Right forelimb (tissue), 1 donor: ENCODE data around the gene FAM170B.

Experiments
- DNase-seq: peaks from one replicate; pipeline ENCODE4 v3.0.0-alpha.2; 2018

The FAM170B gene

DNA sequence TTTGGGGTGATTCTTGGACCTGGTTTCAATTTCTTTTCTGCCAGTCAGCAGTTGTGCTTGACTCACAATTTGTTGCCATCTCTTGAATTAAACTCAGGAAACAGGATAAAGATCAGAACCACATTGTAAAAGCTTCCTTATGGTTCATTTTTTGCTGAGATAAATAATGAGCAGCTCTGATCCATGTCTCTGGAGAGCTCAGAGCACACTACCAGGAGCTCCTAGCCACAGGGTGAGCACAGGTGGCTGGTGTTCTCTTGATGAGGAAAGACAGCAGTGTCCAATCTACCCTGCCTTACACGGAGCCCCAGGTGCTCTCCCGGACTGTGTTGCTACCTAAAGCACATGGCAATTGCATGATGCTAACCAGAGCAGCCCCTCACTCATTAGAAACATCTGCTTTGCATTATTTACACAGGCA is 17.2 kb upstream of the FAM170B start:
- DNase-seq: no peak

GRCh38 chr10:49150426-49150825 is 16.6 kb upstream of the FAM170B start:
- DNase-seq: no peak

DNA sequence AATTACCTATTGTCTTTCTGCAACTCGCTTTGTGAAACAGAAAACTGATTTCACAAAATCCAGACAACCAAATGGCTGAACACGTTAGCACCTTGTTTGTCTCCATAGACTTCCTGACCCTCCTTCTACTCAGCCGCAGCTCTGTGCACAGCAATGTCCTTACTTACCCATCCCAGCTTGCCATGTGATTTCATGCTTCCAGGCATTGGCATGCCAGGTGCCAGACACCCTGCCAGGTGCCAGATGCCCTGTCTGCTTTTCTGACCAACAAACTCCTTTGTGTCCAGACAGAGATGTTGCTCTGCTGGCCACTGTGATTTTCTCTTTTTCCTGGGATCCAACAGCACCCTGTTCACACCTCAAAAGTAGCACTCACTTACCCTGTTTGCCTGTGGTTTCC is 16.1 kb upstream of the FAM170B start:
- DNase-seq: no peak

GRCh38 chr10:49144058-49144720 is 10.4 kb upstream of the FAM170B start:
- DNase-seq: peak; percentile 76

DNA sequence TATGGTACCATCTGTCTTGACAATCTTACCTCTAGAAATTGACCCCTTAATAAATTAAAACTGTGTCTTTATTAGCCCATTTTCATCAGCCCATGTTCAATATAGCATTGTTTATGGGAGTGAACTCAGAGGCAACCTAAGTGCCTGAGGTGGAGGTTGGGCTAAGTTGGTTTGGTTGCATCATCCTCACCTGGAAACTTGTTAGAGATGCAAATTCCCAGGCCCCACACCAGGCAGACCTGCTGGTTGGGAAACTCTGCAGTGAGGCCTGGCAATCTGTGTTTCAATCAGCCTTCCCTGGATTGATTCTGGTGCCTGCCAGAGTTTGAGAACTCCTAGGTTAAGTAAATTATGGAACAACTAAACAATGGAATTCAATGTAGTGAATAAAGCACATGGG is 9.4 kb upstream of the FAM170B start:
- DNase-seq: no peak

- DNase-seq: no peak
These were observed 7.9 kb upstream of the FAM170B start for GRCh38 chr10:49141541-49142332.

GRCh38 chr10:49140304-49141177 is 6.7 kb upstream of the FAM170B start:
- DNase-seq: no peak

GRCh38 chr10:49139846-49140195 is 6.0 kb upstream of the FAM170B start:
- no peak for DNase-seq

DNA sequence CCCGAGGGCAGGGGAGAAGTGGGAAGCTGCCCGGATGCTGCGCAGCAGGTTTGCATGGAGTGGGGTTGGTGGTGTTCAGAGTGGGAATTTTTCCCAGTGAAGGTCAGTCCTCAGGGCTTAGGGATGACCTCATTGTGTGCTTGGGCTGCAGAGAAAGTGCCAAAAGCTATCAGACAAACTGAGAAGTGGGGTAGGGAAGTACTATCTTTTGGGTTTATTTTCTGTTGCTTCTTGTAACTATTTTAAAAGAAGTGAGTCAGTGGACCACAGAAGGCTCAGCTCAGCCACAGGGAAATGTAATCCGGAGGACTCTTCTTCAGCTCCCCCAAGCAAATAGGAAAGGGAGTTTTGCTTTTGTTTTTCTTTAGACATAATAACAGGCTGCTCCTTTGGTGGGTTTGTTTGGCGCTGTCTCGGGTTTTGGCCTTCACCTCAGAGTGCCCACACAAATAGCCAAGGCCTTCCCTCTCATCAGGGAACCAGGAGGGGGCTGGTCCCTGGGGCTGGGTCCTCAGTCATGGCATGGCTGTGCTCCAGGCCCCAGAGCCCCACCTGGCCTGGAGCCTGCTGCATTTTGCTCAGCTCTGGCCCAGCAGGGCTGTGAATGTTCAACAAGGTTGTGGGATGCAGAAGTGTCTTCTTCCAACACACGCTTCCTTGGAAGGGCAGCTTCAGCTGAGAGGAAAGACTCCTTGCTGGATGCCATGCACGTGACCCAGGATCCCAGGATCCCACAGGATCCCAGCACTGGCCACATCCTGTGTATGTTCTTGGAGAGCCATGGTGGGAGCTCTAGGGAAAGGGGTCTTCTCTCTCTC is 5.4 kb upstream of the FAM170B start:
- DNase-seq: no peak

GRCh38 chr10:49138361-49138891 is 4.6 kb upstream of the FAM170B start:
- peak; percentile 84 for DNase-seq

DNA sequence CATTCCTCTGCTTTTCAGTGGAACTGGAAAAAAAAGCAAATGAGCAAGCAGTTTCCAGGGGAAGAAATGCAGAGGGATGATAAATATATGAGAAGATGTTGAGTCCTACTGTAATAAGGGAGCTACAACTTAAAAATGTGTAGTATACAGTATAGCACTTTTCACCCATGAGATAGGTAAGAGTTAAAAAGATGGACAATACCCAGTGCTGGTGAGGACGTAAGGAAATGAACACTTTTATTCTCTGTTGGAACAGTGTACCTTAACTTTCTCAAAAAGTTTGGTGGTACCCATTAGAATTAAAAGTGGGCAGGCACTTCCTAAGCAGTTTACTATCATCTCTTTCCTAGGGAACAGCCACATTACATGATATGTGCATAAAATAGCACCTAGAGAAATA is 2.7 kb upstream of the FAM170B start:
- no peak for DNase-seq

DNA sequence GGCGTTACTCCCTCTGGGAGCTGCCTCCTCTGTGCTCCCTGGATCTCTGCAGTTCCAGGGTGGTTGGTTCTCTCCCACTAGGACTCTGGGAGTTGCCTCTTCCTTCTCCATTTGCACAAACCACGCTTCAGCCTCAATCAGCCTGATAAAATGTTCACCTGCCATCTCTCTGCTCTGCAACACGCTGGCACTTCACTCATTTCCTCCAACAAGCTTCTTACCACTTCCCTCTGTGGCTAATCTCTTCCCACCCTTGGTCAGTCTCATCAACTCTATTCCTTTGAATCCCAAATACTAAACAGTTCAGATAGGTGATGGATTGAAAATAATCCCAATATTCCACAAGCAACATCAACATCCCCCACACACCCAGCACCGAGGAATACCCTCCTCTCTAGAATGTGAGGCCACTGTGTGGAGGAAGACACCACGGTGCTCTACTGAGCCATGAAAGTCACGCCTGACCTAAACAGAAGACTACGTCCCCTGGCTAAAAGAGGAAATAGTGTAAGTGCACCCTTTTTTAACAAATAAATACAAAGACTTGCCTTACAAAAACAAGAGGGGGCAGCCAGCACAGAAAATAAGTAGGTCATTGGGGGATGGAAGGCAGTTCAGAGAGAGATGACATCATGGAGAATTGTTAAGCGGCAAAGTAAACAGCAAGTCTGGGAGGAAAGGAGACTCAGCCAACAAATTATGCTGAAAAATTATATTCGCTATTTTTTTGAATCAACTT is 1.9 kb upstream of the FAM170B start:
- DNase-seq: no peak

- DNase-seq: no peak
These were observed 506 bp upstream of the FAM170B start for GRCh38 chr10:49134327-49134726.

DNA sequence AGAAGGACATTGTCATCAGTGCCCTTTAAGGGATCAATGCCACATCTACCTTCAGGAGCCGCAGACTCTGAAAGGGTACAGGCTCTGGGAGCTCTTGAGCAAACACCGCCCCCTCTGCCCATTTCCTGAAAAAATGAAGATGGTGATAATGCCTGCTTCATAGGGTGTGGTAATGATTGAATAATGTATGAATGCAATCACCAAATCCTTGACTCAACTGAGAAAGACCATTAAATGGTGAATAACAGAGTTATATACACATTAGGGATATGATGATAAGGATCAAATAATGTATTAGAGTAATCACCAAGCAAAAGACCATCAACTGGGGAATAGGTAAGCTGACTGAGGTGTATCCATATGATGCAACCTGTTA is 1.5 kb downstream of the FAM170B start:
- DNase-seq: no peak

DNA sequence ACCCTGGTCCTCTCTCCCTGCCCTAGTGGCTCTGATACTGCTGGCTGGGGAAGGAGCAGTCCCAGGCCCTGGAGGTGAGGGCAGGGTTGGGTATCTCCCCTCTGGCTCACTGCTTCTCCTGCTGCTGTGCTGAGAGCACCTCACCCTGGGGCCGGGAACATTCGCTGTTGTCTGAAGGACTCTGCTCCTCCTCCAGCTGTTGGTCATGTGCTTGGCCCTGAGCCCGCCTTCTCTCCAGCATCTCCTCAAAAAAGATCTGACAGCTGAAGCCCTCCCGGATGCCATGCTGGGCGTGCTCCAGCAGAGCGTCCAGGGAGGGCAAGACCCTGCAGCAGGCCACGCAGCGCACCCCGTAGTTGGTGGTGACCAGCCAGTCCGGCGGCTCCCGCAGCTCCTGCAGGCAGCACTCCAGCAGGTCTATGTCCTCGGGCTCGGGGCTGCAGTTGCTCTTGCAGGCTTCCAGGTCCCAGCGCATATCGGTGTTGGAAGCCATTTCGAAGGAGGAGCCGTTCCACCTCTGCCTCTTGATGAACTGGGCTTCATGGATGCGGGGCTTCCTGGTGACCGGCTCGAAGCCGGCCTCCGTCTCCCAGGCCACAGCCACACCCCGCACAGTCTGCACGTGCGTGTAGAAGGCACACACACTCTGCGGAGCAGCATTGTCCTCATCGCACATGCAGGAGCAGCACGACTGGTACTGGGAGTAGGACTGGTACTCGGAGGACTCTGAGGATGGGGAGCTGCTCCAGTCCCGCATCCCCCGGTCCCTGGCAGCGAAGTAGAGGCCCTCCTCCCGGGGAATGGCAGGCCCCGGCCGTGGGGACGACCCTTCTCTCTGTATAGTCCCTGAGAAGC is 2.1 kb downstream of the FAM170B start:
- DNase-seq: no peak

DNA sequence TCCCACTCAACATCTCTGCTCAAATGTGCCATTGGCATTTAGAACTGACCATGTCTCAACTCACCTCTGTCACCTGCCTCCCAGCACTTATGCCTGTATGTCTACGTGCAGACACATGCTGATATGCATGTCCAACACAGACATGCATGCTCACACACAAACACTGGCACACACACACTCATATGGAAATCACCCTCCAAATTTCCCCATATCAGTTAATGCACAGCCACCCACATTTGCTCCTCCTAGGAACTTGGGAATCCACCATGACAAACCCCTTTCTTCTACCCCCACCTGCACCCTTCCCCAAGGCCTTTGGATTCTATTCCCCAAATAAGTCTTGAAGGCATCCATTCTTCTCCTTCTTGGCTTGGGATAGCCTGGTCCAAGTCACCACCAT is 4.4 kb downstream of the FAM170B start:
- no peak for DNase-seq

GRCh38 chr10:49128854-49129253 is 5.0 kb downstream of the FAM170B start:
- no peak for DNase-seq

- no peak for DNase-seq
These were observed 9.6 kb downstream of the FAM170B start for GRCh38 chr10:49123981-49124950.

DNA sequence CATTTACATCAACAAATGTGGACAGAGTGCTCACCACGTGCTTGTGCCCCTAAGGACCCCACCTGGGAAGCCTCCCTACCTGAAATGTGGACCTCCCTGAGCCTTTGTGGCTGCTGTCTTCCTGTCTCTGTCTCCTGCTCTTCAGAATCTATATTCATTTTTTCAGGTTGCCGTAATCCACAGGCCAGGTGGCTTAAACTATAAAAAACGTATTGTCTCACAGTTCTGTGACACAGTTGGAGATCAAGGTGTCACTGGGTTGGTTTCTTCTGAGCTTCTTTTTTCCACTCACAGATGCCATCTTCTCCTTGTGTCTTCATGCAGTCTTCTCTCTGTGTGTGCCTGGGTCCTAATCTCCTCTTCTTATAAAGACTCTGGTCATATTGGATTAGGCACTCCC is 12.9 kb downstream of the FAM170B start:
- DNase-seq: no peak

DNA sequence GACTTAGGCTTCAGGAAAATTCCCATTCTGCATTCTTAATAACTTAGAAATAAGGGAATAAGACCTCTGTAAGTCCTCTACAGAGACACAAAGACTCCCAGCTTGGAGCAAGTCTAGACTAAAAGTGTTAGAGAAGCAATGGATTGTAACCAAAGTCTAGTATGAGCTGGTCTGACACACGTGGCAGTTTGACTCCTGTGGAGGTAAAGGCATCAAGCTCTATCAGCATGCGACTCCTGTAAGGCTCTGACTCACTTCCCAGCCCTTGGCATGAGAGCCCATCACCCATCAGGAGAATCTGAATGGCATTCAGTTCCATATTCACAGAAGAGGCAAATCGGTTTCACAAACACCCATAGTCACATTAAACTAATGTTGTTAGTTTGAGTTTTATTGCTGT is 14.1 kb downstream of the FAM170B start:
- no peak for DNase-seq
